Measurements from ENCODE around the gene NHLRC1.

Gene NHLRC1

DNA sequence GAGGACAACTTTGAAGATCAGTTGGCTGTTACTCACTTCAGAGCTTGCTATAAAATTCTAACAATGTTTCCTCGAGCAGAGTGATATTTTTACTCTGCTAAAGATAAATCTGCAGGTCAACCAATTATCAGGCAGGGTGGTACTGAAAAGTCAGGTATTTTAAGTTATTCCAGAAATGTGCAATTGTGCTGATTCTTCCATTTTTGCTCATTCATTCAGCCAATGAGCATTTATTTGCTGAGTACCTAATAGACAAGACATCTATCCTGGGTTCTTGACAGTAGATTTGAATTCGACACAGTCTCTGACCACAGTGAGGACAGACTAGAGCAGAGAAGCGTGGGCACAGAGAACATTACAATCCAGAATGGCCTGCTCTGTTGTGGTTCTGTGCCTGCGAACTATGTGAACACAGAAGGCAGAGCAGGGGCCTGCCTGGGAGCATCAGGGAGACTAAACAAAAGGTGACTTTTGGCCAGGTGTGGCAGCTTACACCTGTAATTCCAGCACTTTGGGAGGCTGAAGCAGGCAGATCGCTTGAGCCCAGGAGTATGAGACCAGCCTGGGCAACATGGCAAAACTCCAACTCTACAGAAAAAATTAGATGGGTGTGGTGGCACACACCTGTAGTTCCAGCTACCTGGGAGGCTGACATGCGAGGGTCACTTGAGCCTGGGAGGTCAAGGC is 17.6 kb upstream of the NHLRC1 start:
- no peak for DNase-seq (ENCODE audit: low spot score)

DNA sequence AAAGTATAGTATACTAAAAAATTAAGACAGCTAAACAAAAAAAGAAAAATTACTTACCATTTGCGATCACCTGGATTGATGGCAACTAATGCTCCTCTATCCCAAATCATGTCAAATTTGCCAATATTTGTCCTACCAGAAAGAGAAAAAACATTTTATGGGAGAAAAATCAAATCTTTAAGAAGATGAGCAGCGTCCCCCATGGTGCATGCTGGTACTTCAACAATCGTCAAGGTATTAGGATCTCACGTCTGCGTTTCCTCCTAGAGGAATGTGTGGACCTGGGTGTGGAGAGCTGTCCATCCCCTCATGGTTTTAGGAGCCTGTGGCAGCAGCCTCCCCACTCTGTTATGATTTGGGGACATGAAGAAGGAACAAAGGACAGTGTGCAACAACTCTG is 16.4 kb upstream of the NHLRC1 start:
- no peak for DNase-seq (ENCODE audit: low spot score)

DNA sequence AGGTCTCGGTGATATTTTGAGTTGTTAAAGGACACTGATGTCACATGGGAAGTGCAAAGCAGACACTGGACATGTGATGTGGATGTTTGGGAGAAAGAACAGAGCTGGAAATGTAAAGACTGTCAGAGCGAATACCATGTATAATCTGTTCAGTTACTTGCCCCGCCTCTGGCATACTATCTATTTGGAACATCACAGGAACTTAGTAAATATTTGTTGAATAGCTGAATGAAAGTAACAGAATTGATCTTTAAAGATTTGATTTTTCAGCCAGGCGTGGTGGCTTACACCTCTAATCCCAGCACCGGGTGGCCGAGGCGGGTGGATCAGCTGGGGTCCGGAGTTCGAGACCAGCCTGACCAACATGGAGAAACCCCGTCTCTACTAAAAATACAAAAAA is 13.8 kb upstream of the NHLRC1 start:
- DNase-seq (ENCODE audit: low spot score) = no peak

DNA sequence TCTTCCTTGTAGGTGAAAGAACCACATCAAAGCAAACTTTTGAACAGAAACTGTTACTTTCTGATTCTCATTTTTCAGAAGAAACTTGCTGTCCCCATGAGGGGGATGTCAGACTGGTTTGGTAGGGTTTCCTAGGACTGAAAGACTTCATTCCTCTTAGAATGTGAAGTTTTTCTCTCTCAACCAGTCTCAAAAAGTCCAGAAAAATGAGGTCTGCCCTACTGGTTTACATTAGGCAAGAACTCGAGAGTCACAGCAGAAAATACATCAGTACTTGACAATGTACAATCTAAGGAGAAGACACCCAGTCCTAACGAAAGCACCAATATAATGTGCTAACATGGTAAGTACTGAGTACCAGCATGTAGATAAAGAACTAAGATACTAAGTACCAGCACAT is 12.7 kb upstream of the NHLRC1 start:
- no peak for DNase-seq (ENCODE audit: low spot score)

DNA sequence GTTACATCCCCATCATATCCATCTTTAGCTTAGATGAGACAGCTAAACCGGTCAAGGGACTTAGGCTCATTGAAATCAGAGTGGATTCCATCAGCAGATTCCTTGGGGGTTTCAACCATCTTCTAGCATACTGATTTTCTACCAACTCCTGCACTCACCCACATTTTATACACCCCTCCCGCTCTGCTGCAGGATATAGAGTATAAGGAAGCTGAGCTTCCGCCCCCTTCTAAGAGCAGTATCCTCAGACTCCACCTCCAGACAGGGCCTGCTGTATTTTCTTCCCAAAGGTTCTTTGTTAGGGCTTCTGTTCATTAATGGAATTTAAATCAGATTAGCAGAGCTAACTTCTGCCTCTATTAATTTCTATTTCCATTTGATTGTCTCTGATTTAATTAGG is 9.9 kb upstream of the NHLRC1 start:
- no peak for DNase-seq (ENCODE audit: low spot score)

DNA sequence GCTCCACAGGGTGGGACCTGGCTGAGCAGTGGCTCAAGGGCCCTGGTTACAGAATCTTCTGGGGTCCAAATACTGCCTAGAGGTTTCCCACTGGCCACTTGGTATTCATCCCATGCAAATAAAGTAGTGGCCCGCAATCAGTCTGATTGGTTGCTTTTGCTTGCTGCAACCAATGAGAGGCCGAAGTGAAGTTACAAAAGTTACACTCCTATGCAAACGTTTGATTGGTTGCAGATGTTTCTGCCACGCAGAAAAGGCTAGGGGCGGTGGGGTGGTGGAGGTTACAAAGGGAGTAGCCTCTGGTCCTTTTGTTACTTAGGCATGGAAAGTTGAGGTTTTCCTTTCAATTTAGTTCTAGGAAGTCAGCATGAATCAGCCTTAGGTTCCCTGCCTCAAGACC is 3.6 kb upstream of the NHLRC1 start:
- DNase-seq (ENCODE audit: low spot score) = no peak

DNA sequence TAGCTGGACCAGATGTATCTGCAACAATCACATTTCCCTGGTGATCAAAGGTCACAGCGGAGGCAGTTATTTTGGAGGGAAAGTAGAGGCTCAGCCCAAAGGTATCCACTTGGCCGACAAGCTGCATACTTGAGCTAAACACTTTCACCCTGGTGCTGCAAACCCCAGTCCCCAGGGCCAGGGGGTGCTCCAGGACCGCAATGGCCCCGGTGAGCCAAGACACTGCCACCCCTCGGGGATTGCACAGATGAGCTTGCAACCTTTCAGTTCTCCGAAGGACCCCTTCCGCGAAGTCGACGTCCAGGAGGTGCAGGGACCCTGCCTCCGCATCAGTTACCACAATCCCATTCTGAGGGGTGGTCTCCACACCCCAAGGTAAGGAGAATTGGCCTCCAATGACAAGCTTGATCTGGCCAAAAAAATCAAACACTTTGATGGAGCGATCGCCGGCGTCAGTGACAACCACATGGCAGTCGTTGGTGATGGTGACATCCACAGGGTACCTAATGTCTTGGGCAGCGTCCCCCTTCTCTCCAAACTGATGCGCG is 823 bp downstream of the NHLRC1 start:
- DNase-seq (ENCODE audit: low spot score) = no peak

DNA sequence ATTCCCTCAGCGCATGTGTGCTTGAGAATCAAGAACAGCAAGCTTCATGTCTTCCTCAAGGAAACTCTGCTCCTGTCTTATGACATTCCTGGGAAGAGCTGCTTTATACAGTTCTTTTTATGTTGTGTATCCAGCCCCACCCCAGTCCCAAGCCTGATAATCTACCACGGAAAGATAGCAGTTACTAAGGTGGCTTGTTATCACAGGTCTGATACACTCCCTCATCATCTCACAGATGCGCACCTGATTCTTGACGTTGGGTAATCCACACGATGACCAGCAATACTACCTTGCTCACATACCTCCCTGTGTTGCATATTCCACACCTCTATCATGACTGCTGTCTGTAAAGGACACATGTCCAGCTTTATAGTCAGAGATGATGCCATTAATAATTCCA is 3.2 kb downstream of the NHLRC1 start:
- no peak for DNase-seq (ENCODE audit: low spot score)

DNA sequence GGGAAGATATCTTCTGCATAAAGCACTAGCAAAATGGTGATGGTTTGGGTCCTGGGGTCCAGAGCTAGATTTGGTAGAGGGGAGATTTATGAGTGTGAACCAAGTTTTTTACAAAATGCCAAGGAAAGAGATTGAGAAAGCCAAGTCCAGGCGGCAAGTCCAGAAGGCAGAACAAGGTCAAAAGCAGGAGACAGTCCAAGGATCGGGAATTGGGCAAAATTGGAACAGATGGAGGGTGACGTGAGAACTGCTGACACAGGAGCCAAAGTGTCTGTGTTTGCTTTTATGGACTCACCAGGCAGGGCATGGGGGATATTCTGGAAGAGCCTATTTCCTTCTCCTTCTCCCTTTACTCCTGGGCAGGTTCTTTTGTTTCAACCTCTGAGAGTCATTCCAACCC is 4.1 kb downstream of the NHLRC1 start:
- DNase-seq (ENCODE audit: low spot score) = no peak

DNA sequence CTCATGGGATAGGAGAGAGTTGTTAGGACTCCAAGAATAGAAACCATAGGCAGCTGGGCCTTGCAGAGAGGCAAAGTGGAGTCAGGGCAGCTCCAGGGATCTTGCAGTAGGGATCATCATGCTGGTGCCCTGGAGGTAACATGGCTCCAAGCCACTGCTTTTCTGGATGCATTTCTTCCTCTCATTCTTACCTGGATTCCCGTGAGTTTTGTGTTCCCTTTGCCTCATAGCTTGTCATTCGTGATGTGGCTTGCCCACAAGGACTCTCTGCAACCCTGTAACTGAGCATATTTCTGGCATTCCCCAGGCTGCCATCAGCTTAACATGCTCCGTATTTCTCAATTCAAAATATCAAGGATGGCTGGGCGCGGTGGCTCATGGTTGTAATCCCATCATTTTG is 5.3 kb downstream of the NHLRC1 start:
- no peak for DNase-seq (ENCODE audit: low spot score)

DNA sequence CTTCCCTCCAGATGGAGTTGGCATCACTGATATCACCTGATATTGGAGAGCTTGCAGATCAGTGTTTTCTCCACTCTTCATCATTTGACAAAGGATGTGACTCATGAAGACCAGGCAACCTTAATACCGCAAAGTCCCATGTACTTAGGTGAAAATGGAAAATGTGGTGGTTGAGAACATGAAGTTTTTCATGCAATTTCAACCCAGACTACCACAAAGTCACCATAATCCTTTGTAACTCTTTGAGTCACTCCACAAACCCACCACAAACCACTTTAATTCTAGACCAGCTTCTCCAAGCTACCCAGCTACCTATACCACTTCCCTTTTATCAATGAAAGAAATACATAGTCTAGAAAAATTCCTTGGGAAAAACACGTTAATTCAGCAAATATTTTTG is 7.1 kb downstream of the NHLRC1 start:
- no peak for DNase-seq (ENCODE audit: low spot score)

DNA sequence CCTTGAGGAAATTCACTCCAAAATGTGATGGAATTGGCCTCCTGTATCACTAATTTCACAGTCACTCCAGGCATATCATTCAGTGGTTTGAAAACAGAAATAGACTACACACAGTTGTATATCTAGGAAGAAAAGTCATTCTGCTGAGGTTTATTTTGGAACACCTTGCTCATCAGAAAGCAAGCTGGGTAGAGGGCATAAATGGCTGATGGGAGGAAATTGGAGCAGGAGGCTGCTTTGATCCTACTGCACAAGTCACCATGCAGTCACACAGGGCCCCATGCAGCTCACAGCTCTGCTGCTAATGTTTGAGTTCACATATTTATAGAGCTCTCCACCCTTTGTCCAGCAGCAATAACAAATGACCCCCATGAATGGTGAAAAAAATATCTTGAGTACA is 12.3 kb downstream of the NHLRC1 start:
- DNase-seq (ENCODE audit: low spot score) = no peak

DNA sequence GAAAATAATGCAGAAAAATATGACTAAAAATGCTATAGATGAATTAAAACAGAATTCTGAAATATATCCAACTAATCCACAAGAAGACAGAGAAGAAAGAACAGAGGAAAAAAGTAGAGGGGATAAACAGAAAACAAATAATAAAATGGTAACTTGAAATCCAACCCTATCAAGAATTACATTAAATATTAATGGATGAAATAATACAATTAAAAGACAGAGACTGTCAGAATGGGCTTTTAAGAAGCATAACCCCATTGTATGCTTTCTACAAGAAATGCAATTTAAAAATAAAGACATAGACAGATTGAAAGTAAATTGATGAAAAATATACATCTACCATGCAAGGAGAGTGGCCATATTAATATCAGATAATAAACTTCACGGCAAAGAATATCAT is 15.4 kb downstream of the NHLRC1 start:
- DNase-seq (ENCODE audit: low spot score) = no peak

DNA sequence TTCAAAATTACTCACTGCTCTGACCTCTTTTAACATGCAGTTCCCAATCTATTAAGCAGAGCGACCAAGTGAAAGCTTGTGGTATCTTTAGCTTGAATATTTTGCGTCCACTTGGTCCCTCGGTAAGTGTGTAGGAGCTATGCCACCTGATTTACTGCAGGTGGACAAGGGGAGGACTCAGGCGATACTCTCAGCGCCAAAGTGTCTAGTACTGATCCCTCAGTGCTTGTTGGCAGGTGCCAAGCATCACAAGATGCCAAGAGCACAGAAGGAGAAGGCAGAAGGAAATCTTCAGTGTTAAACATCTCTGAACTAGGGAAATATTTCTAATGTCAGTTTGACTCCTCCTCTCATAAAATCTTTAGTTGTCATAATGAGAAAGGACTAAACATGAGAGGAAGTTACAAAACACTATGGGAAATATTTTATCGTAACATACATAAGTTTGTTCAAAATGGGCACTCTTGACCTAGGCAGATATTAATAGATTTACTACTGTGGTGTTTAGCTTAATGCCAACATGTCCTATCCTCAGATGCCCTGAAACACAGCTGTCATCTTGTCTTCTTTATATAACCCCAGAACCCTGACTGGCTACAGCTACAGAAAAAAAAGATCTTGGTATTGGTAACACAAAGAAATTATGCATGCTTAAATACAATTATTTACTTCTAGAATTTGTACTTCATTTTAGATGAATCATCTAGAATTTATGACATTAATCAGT is 19.5 kb downstream of the NHLRC1 start:
- DNase-seq (ENCODE audit: low spot score) = no peak

DNA sequence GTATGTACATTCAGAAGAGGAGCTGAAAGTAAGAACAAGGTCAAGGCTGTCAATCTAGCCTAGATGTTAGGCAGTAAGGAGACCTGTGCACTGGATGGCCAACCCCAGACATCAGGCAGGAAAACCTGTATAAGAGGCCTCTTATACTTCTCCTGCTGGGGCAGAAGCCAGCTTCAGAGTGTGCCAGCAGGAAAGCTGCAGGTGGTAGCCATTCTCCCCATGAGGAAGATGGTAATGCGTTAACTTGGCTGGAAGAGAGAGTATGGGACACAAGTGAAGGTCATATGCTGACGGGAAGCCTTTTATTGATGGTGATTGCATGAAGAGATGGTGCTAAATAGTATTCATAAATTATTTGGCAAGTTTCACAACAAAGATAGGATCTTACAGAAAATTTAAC is 20.6 kb downstream of the NHLRC1 start:
- DNase-seq (ENCODE audit: low spot score) = no peak

DNA sequence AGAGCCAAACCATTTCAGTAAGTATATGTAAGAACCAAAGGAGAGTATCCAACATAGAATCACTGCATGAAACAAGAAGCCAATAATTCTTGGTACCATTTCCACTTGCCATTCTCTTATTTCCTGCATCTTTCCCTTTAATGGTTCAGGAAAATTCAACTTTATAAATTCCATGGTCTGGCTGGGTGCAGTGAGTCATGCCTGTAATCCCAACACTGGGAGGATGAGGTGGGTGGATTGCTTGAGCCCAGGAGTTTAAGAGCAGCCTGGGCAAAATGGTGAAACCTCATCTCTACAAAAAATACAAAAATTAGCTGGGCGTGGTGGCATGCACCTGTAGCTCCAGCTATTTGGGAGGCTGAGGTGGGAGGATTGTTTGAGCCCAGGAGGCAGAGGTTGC is 21.2 kb downstream of the NHLRC1 start:
- no peak for DNase-seq (ENCODE audit: low spot score)

DNA sequence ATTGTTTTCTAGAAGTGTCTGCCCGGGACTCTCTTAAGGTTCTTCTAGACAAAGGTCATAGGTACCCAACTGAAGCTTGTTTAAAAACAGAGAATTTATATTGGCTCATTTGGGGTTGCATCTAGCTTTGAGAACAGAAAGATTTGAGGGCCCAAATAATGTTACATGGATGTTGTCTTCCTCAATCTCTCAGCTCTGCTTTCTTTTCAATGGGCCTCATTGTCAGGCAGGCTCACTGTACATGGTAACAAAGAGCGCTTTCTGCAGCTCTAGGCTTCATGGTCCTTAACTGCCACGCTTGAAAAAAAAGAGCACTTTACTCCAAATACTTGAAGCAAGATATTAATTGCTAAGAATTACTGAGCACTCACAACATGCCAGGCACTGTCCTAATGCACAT is 22.2 kb downstream of the NHLRC1 start:
- peak; percentile 87 for DNase-seq (ENCODE audit: low spot score)

DNA sequence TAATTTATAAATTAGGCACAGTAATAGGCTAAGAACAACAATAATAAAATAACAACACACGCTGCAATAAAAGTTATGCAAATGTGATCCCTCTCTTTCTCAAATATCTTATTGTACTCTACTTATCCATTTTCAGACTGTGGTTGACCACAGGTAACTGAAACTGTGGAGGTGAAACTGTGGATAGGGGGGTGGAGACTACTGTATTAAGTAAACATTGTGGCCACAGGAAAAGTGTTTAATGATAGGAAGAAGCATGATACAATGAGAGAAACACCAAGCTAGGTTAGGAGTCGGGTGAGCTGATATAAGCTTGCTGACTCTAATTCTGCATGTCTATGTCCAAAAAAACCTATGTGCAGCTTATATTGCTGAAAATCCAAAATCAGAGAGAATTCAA is 23.0 kb downstream of the NHLRC1 start:
- no peak for DNase-seq (ENCODE audit: low spot score)

DNA sequence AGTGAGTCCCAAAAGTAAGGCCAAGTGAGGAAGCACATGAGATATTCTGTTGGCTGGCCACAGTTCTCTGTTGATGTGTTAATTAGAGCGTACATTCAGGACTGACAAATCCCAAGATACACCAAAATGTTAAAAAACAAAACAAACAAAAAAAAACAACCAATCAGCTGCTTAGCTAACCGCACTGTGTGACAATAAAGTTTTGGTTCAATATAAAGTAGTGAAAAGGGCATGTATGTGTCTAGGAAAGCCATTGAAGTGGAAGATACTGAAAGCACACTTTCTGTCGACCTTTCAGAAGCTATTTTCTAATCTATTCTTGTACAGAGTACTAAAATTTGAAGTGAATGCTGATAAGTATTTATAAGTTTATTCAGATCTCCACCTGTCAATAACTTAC is 26.1 kb downstream of the NHLRC1 start:
- no peak for DNase-seq (ENCODE audit: low spot score)

DNA sequence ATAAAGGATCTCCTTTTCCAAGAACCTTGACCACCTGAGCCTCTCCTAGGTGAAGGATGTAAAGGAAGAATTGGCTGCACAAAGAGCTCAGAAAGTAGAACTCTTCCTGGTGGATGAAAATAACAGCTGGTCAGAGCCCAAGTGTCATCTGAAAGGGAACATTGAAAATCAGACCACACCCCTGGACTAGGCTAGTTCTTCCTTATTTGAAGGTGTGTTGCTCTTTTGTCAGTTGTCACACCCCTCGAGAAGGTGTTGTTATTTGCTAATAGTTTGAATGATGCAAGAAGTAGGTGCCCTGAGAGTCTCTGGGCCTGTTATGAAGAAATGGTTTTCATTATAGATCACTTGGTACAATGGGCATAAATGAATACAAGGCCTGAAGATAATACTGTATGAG is 31.1 kb downstream of the NHLRC1 start:
- no peak for DNase-seq (ENCODE audit: low spot score)

DNA sequence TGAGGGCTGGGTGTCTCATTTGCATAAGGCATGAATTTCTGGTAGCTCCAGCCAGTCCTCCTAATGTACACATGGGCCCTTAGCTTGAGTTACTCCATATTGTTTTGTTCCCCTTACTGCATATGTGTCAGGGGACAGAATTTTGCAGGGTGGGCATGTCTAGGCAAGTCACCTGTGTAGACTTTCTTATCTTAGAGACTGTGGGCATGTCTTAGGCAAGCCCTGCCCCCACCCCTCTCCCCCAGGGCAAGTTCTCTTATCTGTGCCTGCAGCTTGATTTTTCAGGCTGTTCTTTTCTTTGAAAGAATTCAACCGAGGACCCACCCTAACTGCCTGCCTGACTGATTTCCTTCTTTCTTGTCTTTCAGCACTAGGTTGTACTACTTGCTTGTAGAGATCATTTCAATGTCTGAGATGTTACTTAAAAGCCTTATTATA is 32.1 kb downstream of the NHLRC1 start:
- DNase-seq (ENCODE audit: low spot score) = no peak

DNA sequence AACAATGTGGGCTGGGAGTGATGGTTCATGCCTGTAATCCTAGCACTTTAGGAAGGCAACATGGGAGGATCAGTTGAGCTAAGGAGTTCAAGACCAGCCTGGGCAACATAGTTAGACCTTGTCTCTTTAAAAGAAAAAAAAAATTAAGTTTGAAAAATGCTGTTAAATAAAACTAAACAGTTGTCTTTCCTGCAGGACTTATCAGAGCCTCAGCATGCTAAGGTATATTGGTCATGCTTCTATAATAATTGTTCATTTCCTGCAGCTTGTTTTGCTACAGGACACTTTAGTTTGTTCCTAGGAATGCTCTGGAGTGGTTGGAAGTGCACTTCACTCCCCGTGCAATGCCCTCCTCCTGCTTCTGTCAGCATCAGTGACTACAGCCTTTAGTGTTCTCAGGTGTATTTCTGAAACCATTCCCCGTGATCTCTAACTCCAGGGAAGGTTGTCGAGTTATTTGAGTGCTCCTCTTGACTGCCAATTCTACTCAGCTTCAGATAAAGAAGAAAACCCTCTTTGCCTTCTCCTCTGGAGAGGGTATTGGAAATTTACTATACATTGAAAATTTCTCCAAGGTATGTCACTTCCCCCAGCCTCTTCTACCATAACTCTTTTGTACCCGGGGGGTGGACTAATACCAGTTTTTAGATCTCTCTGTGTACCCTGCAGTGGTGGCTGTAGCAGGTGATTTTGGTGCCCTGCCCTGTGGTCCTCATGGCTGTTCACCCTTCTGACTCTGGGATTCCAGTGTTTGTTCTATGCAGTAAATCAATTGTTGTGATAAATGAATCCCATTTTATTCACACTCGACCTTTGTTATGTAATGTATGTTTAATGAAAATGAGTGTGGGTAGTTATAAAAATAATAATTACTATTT is 33.8 kb downstream of the NHLRC1 start:
- DNase-seq (ENCODE audit: low spot score) = no peak
